H1 (cell line): ENCODE results near the gene ZNF584. TPM values are rescaled to one million over a fixed set of nuclear protein-coding genes. Genes with fewer than 3 reads are reported as not detected.

Experiments used
- CTCF ChIA-PET: fragments of 300-600 bp; sonication (Branson Sonifier 250); formaldehyde crosslinking; loops from one replicate; lab custom pipeline; 2021; ENCODE audit not compliant: partially characterized antibody; lab: Charles Lee
- POLR2A ChIA-PET: fragments of 300-600 bp; sonication (Branson Sonifier 250); formaldehyde crosslinking; loops from one replicate; lab custom pipeline; 2021; ENCODE audit warnings: inconsistent platforms; ENCODE audit not compliant: partially characterized antibody; lab: Charles Lee
- DNase-seq, 2 experiments: peaks; one replicate each; pipeline versions ENCODE4 v3.0.0 to v3.0.0-alpha.2; 2010 to 2022; ENCODE audit warnings: low spot score in 2 of 2, low read depth in 1 of 2, mixed read lengths in 1 of 2
- FAIRE-seq: peaks from 2 replicates; lab custom pipeline; 2011; peaks lifted over from hg19 to GRCh38; lab: Jason Lieb, UNC
- H2AFZ ChIP-seq: 2 replicates; pipeline ENCODE4 v1.8.1; 2012; ENCODE audit warnings: low read length, inconsistent platforms
- H2AK5ac ChIP-seq: 2 replicates; pipeline ENCODE4 v1.6.1; 2013; ENCODE audit warnings: low read depth, low read length
- H2BK120ac ChIP-seq: replicated peaks from 2 replicates; pipeline ENCODE3; 2013; ENCODE audit warnings: low read depth, low read length, inconsistent platforms
- H2BK12ac ChIP-seq: 2 replicates; pipeline ENCODE4 v1.6.1; 2013; ENCODE audit warnings: low read depth, low read length
- H2BK15ac ChIP-seq: 2 replicates; pipeline ENCODE4 v1.6.1; 2013; ENCODE audit warnings: low read length
- H2BK20ac ChIP-seq: 2 replicates; pipeline ENCODE4 v1.6.1; 2013; ENCODE audit warnings: low read length
- H2BK5ac ChIP-seq: 2 replicates; pipeline ENCODE4 v1.6.1; 2013; ENCODE audit warnings: low read depth, low read length
- H3K14ac ChIP-seq: 2 replicates; pipeline ENCODE4 v1.6.1; 2013; ENCODE audit warnings: inconsistent platforms; ENCODE audit not compliant: insufficient read length
- H3K18ac ChIP-seq: 2 replicates; pipeline ENCODE4 v1.6.1; 2013; ENCODE audit warnings: low read length; ENCODE audit errors: extremely low read depth
- H3K23ac ChIP-seq: 2 replicates; pipeline ENCODE4 v1.6.1; 2013; ENCODE audit warnings: inconsistent platforms; ENCODE audit not compliant: insufficient read length
- H3K23me2 ChIP-seq: 2 replicates; pipeline ENCODE4 v1.6.1; 2013; ENCODE audit warnings: low read depth, low read length
- H3K27ac ChIP-seq: 2 replicates; pipeline ENCODE4 v1.6.1; 2011; ENCODE audit warnings: low read depth, low read length, inconsistent platforms
- H3K27me3 ChIP-seq, 4 experiments: replicated peaks in 1 of 4; 1 replicate in 1 of 4; 2 replicates in 3 of 4; pipeline versions ENCODE4 v1.6.1 to v1.8.1; 2011 to 2013; ENCODE audit warnings: low read length in 3 of 4, mild to moderate bottlenecking in 3 of 4, inconsistent platforms in 2 of 4, mixed read lengths in 2 of 4, moderate library complexity in 1 of 4; ENCODE audit not compliant: control insufficient read depth in 3 of 4, insufficient read depth in 3 of 4; ENCODE audit errors: extremely low read depth in 1 of 4
- H3K36me3 ChIP-seq, 4 experiments: 2 replicates each; pipeline versions ENCODE4 v1.6.1 to v1.8.1; 2011 to 2013; ENCODE audit warnings: mild to moderate bottlenecking in 4 of 4, low read length in 3 of 4, moderate library complexity in 2 of 4, control low read depth in 1 of 4, inconsistent platforms in 1 of 4; ENCODE audit not compliant: insufficient read depth in 4 of 4, control insufficient read depth in 2 of 4
- H3K4ac ChIP-seq: replicated peaks from 2 replicates; pipeline ENCODE3; 2013; ENCODE audit warnings: low read length, low read depth, mixed read lengths, inconsistent platforms; ENCODE audit not compliant: insufficient read length
- H3K4me1 ChIP-seq, 4 experiments: replicated peaks in 1 of 4; 1 replicate in 1 of 4; 2 replicates in 3 of 4; pipeline versions ENCODE4 v1.6.1 to v1.8.1; 2011 to 2013; ENCODE audit warnings: low read length in 3 of 4, inconsistent platforms in 2 of 4, mixed read lengths in 1 of 4; ENCODE audit not compliant: insufficient read depth in 4 of 4, control insufficient read depth in 3 of 4
- H3K4me2 ChIP-seq, 2 experiments: 2 replicates each; pipeline versions ENCODE4 v1.6.1 to v1.8.1; 2011 to 2013; ENCODE audit warnings: low read depth in 2 of 2, low read length in 2 of 2, control low read depth in 1 of 2, inconsistent platforms in 1 of 2, mild to moderate bottlenecking in 1 of 2; ENCODE audit not compliant: insufficient read depth in 1 of 2
- H3K4me3 ChIP-seq, 4 experiments: fragments of 200-600, 300-600 bp in 1 of 4; sonication (generic), shearing (Covaris generic), sonication (Bioruptor Twin) in 1 of 4; 2 replicates each; pipeline versions ENCODE4 v1.5.1 to v1.8.1; 2011 to 2016; ENCODE audit warnings: low read length in 4 of 4, low read depth in 3 of 4, control low read depth in 2 of 4, inconsistent platforms in 2 of 4, mild to moderate bottlenecking in 2 of 4, mixed read lengths in 1 of 4, moderate library complexity in 1 of 4; ENCODE audit not compliant: insufficient read depth in 2 of 4; ENCODE audit errors: extremely low read depth in 1 of 4
- H3K56ac ChIP-seq: replicated peaks from 2 replicates; pipeline ENCODE3; 2013; ENCODE audit warnings: low read depth, mild to moderate bottlenecking, mixed read lengths, low read length, inconsistent platforms; ENCODE audit not compliant: insufficient read length
- H3K79me1 ChIP-seq: 2 replicates; pipeline ENCODE4 v1.6.1; 2013; ENCODE audit warnings: low read depth, low read length, control low read depth
- H3K79me2 ChIP-seq, 2 experiments: 2 replicates each; pipeline versions ENCODE4 v1.6.1 to v1.8.1; 2012 to 2013; ENCODE audit warnings: low read length in 2 of 2, mild to moderate bottlenecking in 2 of 2, inconsistent platforms in 1 of 2; ENCODE audit not compliant: insufficient read depth in 2 of 2, control insufficient read depth in 1 of 2
- H3K9ac ChIP-seq, 4 experiments: replicated peaks in 1 of 4; 1 replicate in 1 of 4; 2 replicates in 3 of 4; pipeline versions ENCODE4 v1.6.1 to v1.8.1; 2011 to 2013; ENCODE audit warnings: low read depth in 3 of 4, low read length in 3 of 4, control low read depth in 2 of 4, mild to moderate bottlenecking in 2 of 4, moderate library complexity in 2 of 4, inconsistent platforms in 1 of 4; ENCODE audit errors: extremely low read depth in 1 of 4
- H3K9me3 ChIP-seq, 2 experiments: 2 replicates each; pipeline versions ENCODE4 v1.6.1 to v1.8.1; 2012 to 2013; ENCODE audit warnings: mild to moderate bottlenecking in 2 of 2, moderate library complexity in 2 of 2, control low read depth in 1 of 2, inconsistent platforms in 1 of 2, low read depth in 1 of 2, low read length in 1 of 2, mixed read lengths in 1 of 2; ENCODE audit not compliant: insufficient read depth in 2 of 2
- H4K20me1 ChIP-seq, 2 experiments: replicated peaks in 1 of 2; 2 replicates each; pipeline versions ENCODE3 to v1.8.1; 2011 to 2013; ENCODE audit warnings: inconsistent platforms in 2 of 2, low read length in 2 of 2, mild to moderate bottlenecking in 1 of 2; ENCODE audit not compliant: insufficient read depth in 2 of 2, control insufficient read depth in 1 of 2
- H4K5ac ChIP-seq: 2 replicates; pipeline ENCODE4 v1.6.1; 2013; ENCODE audit warnings: low read length, low read depth, mixed read lengths, inconsistent platforms; ENCODE audit not compliant: insufficient read length
- H4K8ac ChIP-seq: 2 replicates; pipeline ENCODE4 v1.8.0; 2013; ENCODE audit warnings: mild to moderate bottlenecking, moderate library complexity, low read length, inconsistent platforms; ENCODE audit not compliant: insufficient read depth; ENCODE audit errors: extremely low read depth
- H4K91ac ChIP-seq: replicated peaks from 2 replicates; pipeline ENCODE3; 2013; ENCODE audit warnings: low read length, mixed read lengths, inconsistent platforms; ENCODE audit not compliant: insufficient read length
- CBX8 ChIP-seq: fragments of 300-800, 300-1000 bp; sonication (generic); IDR thresholded peaks from 2 replicates; pipeline ENCODE4 v1.7.1; 2016; ENCODE audit warnings: low read depth, low read length, borderline replicate concordance
- CREB1 ChIP-seq: IDR thresholded peaks from 2 replicates; pipeline ENCODE4 v1.6.1; 2012; ENCODE audit warnings: inconsistent platforms
- KDM4A ChIP-seq: IDR thresholded peaks from one replicate; pipeline ENCODE4 v1.7.1; 2012; ENCODE audit warnings: low read depth, mild to moderate bottlenecking, moderate library complexity, low read length, inconsistent platforms; ENCODE audit not compliant: severe bottlenecking
- RBBP5 ChIP-seq: IDR thresholded peaks from 2 replicates; pipeline ENCODE4 v1.7.1; 2012; ENCODE audit warnings: low read depth, mild to moderate bottlenecking, inconsistent platforms, low read length, moderate library complexity, borderline replicate concordance
- TBP ChIP-seq: IDR thresholded peaks from 2 replicates; pipeline ENCODE4 v1.6.1; 2011; ENCODE audit warnings: low read depth, low read length, improper control_type of control experiment
- WGBS, 2 experiments: shearing (Covaris generic) in 1 of 2; methylation state at CpG; one replicate each; pipeline versions ENCODE4 v1.1.6 to v1.1.7; 2013 to 2015; ENCODE audit warnings: low lambda C conversion rate in 2 of 2, mixed read lengths in 2 of 2, inconsistent platforms in 1 of 2, low coverage in 1 of 2, missing lambda C conversion rate in 1 of 2; ENCODE audit not compliant: insufficient replicate concordance in 2 of 2, insufficient coverage in 1 of 2, insufficient read length in 1 of 2; ENCODE audit errors: extremely low coverage in 1 of 2, missing lambda C conversion rate in 1 of 2; 5-methylcytosine and 5-hydroxymethylcytosine counted together
- polyA plus RNA-seq, 7 experiments: library from polyadenylated mRNA; depleted of rRNA in 3 of 7; stranded (reverse) in 5 of 7; unstranded in 2 of 7; fragments of >200 nt in 5 of 7; fragments of 200-250 nt in 2 of 7; gene quantifications; 1 replicate in 5 of 7; 2 replicates in 1 of 7; 4 replicates in 1 of 7; pipeline versions ENCODE4 v1.2.1 to v1.2.3, GENCODE V29; 2011 to 2013; ENCODE audit warnings: missing spikeins in 2 of 7, mixed read lengths in 2 of 7
- total RNA-seq: library from RNA; stranded (reverse); fragmentation: NEBNext Ultra II Directional; extraction: Animal tissue kit (Norgen Biotek cat#: 25700); gene quantifications from 2 replicates; pipeline ENCODE4 v1.2.1, GENCODE V29; 2021
- TF ChIP-seq, protein P1 (sequence below): IDR thresholded peaks from 2 replicates; pipeline ENCODE4 v1.6.1; 2012; ENCODE audit warnings: inconsistent platforms

The ZNF584 gene
- total and polyA plus RNA-seq, 2 of the 8 experiments (the other 6 are each of a cell fraction or from before 2014, with no cell fraction given): 2.5 to 5.2 TPM

DNA sequence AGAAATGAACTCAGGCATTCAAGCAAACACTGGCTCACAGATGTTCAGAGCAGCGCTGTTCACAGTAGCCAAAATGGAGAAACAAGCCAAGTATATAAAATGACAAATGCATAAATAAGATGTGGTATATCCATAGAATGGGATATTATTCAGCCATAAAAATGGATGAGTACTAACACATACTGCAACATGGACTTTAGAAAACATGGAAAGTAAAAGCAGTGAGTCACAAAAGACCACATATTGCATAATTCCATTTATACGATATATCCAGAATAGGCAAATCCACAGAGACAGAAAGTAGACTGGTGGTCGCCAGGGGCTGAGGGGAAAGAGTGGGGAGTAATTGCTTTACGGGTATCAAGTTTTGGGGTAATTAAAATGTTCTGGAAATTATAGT, 34.2 kb upstream of the ZNF584 start:
- ChIA-PET CTCF (interaction anchor here (0.7 to 2.0 kb wide), 6 partner anchors 9 to 146 kb away, joined by 3 to 10 read pairs (median 4); partner anchors contain the start of genes ZBTB45 and ZNF497), POLR2A (interaction anchor here (0.8 to 8.5 kb wide), 9 partner anchors 10 to 101 kb away, joined by 3 to 94 read pairs (median 4); partner anchors contain the start of genes ERVK3-1, ZNF132 and ZNF497)
- H2BK20ac ChIP-seq: no peak overlapping the region

More for the DNA sequence above, 34.2 kb upstream of the ZNF584 start:
- no peak overlapping the region for H3K9ac ChIP-seq
- no peak overlapping the region for H2AFZ ChIP-seq
- 92% methylated on average over 4 of the region's 4 CpGs; no CpG with 5 or more reads in 1 of the 2 experiments for WGBS, 2 experiments
- H3K56ac ChIP-seq: no peak overlapping the region
- H2BK15ac ChIP-seq: no peak overlapping the region
- H4K8ac ChIP-seq: no peak overlapping the region
- H4K5ac ChIP-seq: no peak overlapping the region
- no peaks in the 10 kb centered on the region for H3K23me2 ChIP-seq
- H3K4ac ChIP-seq: no peak overlapping the region
- H3K27me3 ChIP-seq: no peaks in the 10 kb centered on the region
- no peak overlapping the region for H2BK12ac ChIP-seq
- no peaks in the 10 kb centered on the region for H3K4me1 ChIP-seq
- TF ChIP-seq RBBP5 (no peak), TBP (no peak), CBX8 (no peak), CREB1 (no peak), KDM4A (no peak)
- TF ChIP-seq, protein P1, sequence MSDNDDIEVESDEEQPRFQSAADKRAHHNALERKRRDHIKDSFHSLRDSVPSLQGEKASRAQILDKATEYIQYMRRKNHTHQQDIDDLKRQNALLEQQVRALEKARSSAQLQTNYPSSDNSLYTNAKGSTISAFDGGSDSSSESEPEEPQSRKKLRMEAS: no peak
- H3K9me3 ChIP-seq: no peaks in the 10 kb centered on the region
- H4K20me1 ChIP-seq: peaks cover 0 to 3% of the 10 kb centered on the region in 2 experiments
- H3K4me3 ChIP-seq: no peak overlapping the region
- H2BK120ac ChIP-seq: no peak overlapping the region
- no peak overlapping the region for H3K14ac ChIP-seq
- H2AK5ac ChIP-seq: no peak overlapping the region
- no peak overlapping the region for H3K23ac ChIP-seq
- no peak overlapping the region for H3K18ac ChIP-seq
- H4K91ac ChIP-seq: no peak overlapping the region
- FAIRE-seq (no peak), DNase-seq (no peak)
- no peak overlapping the region for H3K4me2 ChIP-seq
- no peak overlapping the region for H3K27ac ChIP-seq
- 0 out of 2 replicates have a peak, but pooled peaks cover 2% of the 10 kb centered on the region for H3K79me1 ChIP-seq
- no peak overlapping the region for H2BK5ac ChIP-seq
- H3K36me3 ChIP-seq: no peaks in the 10 kb centered on the region
- H3K79me2 ChIP-seq: no peaks in the 10 kb centered on the region
